HepG2 (cell line): ENCODE data around the gene PEX11B. TPM values are rescaled to one million over a fixed set of nuclear protein-coding genes. Genes with fewer than 3 reads are reported as not detected.

Experiments used
- ARNT ChIP-seq: fragments of 450-650 bp; IDR thresholded peaks from 2 replicates; pipeline ENCODE4 v1.6.1; 2017
- ETV5 ChIP-seq: IDR thresholded peaks from 2 replicates; pipeline ENCODE4 v1.6.1; 2018; ENCODE audit warnings: missing biosample characterization, missing genetic modification reagents, inconsistent platforms, borderline replicate concordance
- FOSL2 ChIP-seq: sonication (generic); formaldehyde crosslinking; IDR thresholded peaks from 2 replicates; pipeline ENCODE4 v1.4.0; 2020; ENCODE audit warnings: missing genetic modification reagents
- GLI4 ChIP-seq: sonication (generic); formaldehyde crosslinking; IDR thresholded peaks from 2 replicates; pipeline ENCODE4 v1.5.1; 2020; ENCODE audit warnings: missing genetic modification reagents, mild to moderate bottlenecking, moderate library complexity, borderline replicate concordance
- GRHL1 ChIP-seq: sonication (generic); formaldehyde crosslinking; conservative IDR thresholded peaks from 2 replicates; pipeline ENCODE4 v1.8.0; 2022; ENCODE audit warnings: missing genetic modification reagents
- HMGA1 ChIP-seq: sonication (generic); formaldehyde crosslinking; conservative IDR thresholded peaks from 2 replicates; pipeline ENCODE4 v1.4.0; 2020; ENCODE audit warnings: missing genetic modification reagents
- NPAS2 ChIP-seq: sonication (generic); formaldehyde crosslinking; IDR thresholded peaks from 2 replicates; pipeline ENCODE4 v1.8.0; 2022; ENCODE audit warnings: mild to moderate bottlenecking, missing genetic modification reagents, borderline replicate concordance
- SOX13 ChIP-seq, 3 experiments: fragments of 450-650 bp in 1 of 3; sonication (generic) in 1 of 3; formaldehyde crosslinking in 1 of 3; IDR thresholded peaks in 2 of 3; conservative IDR thresholded peaks in 1 of 3; 2 replicates each; pipeline versions ENCODE4 v1.5.0 to v1.6.1; 2016 to 2020; ENCODE audit warnings: antibody characterized with exemption in 1 of 3, mild to moderate bottlenecking in 1 of 3, missing compliant biosample characterization in 1 of 3, missing genetic modification reagents in 1 of 3, moderate library complexity in 1 of 3
- ZNF142 ChIP-seq: sonication (generic); formaldehyde crosslinking; IDR thresholded peaks from 2 replicates; pipeline ENCODE4 v1.4.0; 2020; ENCODE audit warnings: missing genetic modification reagents
- ZNF263 ChIP-seq: sonication (generic); formaldehyde crosslinking; IDR thresholded peaks from 2 replicates; pipeline ENCODE4 v1.4.0; 2020; ENCODE audit warnings: missing genetic modification reagents
- ZNF468 ChIP-seq: sonication (generic); formaldehyde crosslinking; IDR thresholded peaks from 2 replicates; pipeline ENCODE4 v1.8.0; 2022; ENCODE audit warnings: mild to moderate bottlenecking, moderate library complexity, missing genetic modification reagents
- ZNF563 ChIP-seq: sonication (generic); formaldehyde crosslinking; IDR thresholded peaks from 2 replicates; pipeline ENCODE4 v1.8.0; 2022; ENCODE audit warnings: mild to moderate bottlenecking, moderate library complexity, missing genetic modification reagents
- ZNF672 ChIP-seq: sonication (generic); formaldehyde crosslinking; IDR thresholded peaks from 2 replicates; pipeline ENCODE4 v1.8.1; 2022; ENCODE audit warnings: missing genetic modification reagents
- ZNF720 ChIP-seq: sonication (generic); formaldehyde crosslinking; IDR thresholded peaks from 2 replicates; pipeline ENCODE4 v1.4.0; 2020; ENCODE audit warnings: missing genetic modification reagents
- ZNF737 ChIP-seq: sonication (generic); formaldehyde crosslinking; IDR thresholded peaks from 2 replicates; pipeline ENCODE4 v1.5.0; 2020; ENCODE audit warnings: missing genetic modification reagents, mild to moderate bottlenecking, borderline replicate concordance
- polyA plus RNA-seq, 8 experiments: library from polyadenylated mRNA; depleted of rRNA in 3 of 8; stranded (reverse) in 7 of 8; unstranded in 1 of 8; fragments of >200 nt; fragmentation: Illumina TruSeq in 4 of 8; extraction: Trizol in 4 of 8; gene quantifications; 2 replicates each; pipeline versions ENCODE4 v1.2.1 to v1.2.3, GENCODE V29; 2011 to 2016; ENCODE audit warnings: low read depth in 4 of 8, missing spikeins in 1 of 8, mixed read lengths in 1 of 8; ENCODE audit not compliant: insufficient read depth in 1 of 8
- total RNA-seq, 5 experiments: library from RNA; depleted of rRNA; stranded (reverse); fragments of >200 nt; fragmentation: Illumina TruSeq; extraction: Trizol; gene quantifications; 2 replicates each; pipeline ENCODE4 v1.2.3, GENCODE V29; 2016; ENCODE audit warnings: low read depth in 1 of 5
- TF ChIP-seq, protein P1 (sequence below): sonication (generic); formaldehyde crosslinking; IDR thresholded peaks from 2 replicates; pipeline ENCODE4 v1.4.0; 2020; ENCODE audit warnings: mild to moderate bottlenecking, missing genetic modification reagents

Gene PEX11B
- total and polyA plus RNA-seq, 2 of the 13 experiments (the other 11 are each of a cell fraction or from before 2014, with no cell fraction given): 21.6 to 48.4 TPM

- TF ChIP-seq, protein P1, sequence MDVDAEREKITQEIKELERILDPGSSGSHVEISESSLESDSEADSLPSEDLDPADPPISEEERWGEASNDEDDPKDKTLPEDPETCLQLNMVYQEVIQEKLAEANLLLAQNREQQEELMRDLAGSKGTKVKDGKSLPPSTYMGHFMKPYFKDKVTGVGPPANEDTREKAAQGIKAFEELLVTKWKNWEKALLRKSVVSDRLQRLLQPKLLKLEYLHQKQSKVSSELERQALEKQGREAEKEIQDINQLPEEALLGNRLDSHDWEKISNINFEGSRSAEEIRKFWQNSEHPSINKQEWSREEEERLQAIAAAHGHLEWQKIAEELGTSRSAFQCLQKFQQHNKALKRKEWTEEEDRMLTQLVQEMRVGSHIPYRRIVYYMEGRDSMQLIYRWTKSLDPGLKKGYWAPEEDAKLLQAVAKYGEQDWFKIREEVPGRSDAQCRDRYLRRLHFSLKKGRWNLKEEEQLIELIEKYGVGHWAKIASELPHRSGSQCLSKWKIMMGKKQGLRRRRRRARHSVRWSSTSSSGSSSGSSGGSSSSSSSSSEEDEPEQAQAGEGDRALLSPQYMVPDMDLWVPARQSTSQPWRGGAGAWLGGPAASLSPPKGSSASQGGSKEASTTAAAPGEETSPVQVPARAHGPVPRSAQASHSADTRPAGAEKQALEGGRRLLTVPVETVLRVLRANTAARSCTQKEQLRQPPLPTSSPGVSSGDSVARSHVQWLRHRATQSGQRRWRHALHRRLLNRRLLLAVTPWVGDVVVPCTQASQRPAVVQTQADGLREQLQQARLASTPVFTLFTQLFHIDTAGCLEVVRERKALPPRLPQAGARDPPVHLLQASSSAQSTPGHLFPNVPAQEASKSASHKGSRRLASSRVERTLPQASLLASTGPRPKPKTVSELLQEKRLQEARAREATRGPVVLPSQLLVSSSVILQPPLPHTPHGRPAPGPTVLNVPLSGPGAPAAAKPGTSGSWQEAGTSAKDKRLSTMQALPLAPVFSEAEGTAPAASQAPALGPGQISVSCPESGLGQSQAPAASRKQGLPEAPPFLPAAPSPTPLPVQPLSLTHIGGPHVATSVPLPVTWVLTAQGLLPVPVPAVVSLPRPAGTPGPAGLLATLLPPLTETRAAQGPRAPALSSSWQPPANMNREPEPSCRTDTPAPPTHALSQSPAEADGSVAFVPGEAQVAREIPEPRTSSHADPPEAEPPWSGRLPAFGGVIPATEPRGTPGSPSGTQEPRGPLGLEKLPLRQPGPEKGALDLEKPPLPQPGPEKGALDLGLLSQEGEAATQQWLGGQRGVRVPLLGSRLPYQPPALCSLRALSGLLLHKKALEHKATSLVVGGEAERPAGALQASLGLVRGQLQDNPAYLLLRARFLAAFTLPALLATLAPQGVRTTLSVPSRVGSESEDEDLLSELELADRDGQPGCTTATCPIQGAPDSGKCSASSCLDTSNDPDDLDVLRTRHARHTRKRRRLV (CRISPR knock-in tag): no peak
- no peak for TF ChIP-seq GLI4 (CRISPR knock-in tag)
- TF ChIP-seq GRHL1 (CRISPR knock-in tag): no peak
- peak; percentile 74 for TF ChIP-seq ETV5 (CRISPR knock-in tag)
- no peak for TF ChIP-seq SOX13 (IDR thresholded peaks at IDR 0.05)
- TF ChIP-seq SOX13 (CRISPR knock-in tag; conservative IDR thresholded peaks at IDR 0.05 in 1 of 2, IDR thresholded peaks at IDR 0.05 in 1 of 2): no peak
- TF ChIP-seq ZNF720 (CRISPR knock-in tag): no peak
- no peak for TF ChIP-seq ZNF468
- no peak; the same call in 1 of the 2 replicates for TF ChIP-seq ZNF737 (CRISPR knock-in tag)
- no peak for TF ChIP-seq HMGA1 (CRISPR knock-in tag)
- no peak for TF ChIP-seq ZNF142 (CRISPR knock-in tag)
- TF ChIP-seq NPAS2 (CRISPR knock-in tag): no peak
- TF ChIP-seq ZNF263 (CRISPR knock-in tag): no peak
- no peak for TF ChIP-seq ZNF563 (CRISPR knock-in tag)
- no peak; the same call in none of the 2 replicates for TF ChIP-seq FOSL2 (CRISPR knock-in tag)
- TF ChIP-seq ZNF672 (CRISPR knock-in tag): no peak
- TF ChIP-seq ARNT: no peak
Measured at GRCh38 chr1:145927063-145927886, 8.8 kb upstream of the PEX11B start, which contains the start of gene RBM8A (continued).
